Endothelial cell of umbilical vein (primary cell): ENCODE data around the gene UFD1.

Experiments used
- POLR2AphosphoS5 ChIP-seq: IDR thresholded peaks from 2 replicates; pipeline ENCODE4 v1.6.1; 2012; ENCODE audit warnings: low read depth, mild to moderate bottlenecking, control low read depth, low read length, moderate library complexity; ENCODE audit not compliant: insufficient read depth
- TF ChIP-seq, protein P1 (sequence below), 2 donors: IDR thresholded peaks; 1 replicate in 1 of 2; 2 replicates in 1 of 2; pipeline ENCODE4 v1.5.1; 2011; ENCODE audit warnings: low read length in 2 of 2, mild to moderate bottlenecking in 2 of 2, moderate library complexity in 2 of 2, control low read depth in 1 of 2, inconsistent platforms in 1 of 2, low read depth in 1 of 2; ENCODE audit not compliant: insufficient read depth in 1 of 2; ENCODE audit errors: extremely low read depth in 1 of 2

DNA sequence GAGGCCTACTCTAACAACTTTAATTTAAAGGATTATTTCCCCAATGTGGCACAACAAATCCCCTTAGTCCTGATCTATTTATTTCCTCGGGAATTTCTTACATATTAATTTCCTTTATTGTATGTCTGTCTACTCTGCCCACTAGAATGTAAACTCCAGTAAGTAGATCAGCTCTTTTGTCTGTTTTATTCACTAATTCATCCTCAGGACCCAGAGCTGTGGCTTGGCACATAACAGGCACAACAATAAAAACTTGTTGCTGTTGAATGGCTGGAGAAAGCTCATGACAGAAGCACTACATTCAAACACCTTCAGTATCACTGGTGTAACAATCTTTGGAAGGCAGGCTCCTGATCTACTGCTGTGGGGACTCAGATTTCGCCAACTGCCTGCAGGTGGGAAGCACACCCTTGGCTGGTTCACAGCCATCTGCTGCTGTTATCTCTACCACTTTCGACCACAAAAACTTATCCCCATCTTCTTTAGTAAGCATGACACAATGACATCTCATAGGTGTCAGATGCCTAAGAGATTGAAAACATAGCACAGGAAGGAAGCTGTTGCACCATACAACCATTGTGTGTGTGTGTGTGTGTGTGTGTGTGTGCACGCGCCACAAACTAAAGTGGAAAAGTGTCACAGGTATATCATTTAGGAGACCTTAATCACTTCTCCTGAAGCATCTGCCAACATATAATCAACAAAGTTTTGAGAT lies 59.4 kb downstream of the UFD1 start:
- TF ChIP-seq, protein P1, sequence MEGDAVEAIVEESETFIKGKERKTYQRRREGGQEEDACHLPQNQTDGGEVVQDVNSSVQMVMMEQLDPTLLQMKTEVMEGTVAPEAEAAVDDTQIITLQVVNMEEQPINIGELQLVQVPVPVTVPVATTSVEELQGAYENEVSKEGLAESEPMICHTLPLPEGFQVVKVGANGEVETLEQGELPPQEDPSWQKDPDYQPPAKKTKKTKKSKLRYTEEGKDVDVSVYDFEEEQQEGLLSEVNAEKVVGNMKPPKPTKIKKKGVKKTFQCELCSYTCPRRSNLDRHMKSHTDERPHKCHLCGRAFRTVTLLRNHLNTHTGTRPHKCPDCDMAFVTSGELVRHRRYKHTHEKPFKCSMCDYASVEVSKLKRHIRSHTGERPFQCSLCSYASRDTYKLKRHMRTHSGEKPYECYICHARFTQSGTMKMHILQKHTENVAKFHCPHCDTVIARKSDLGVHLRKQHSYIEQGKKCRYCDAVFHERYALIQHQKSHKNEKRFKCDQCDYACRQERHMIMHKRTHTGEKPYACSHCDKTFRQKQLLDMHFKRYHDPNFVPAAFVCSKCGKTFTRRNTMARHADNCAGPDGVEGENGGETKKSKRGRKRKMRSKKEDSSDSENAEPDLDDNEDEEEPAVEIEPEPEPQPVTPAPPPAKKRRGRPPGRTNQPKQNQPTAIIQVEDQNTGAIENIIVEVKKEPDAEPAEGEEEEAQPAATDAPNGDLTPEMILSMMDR (IDR thresholded peaks at IDR 0.05; ENCODE audit: extremely low read depth in 1 of 2, insufficient read depth in 1 of 2, low read depth in 1 of 2, low read length in 2 of 2) = no peak
- TF ChIP-seq POLR2AphosphoS5 = no peak
